ENCODE data around the gene AGPAT2.
"Not testable (repeated sequence)": the region's sequence is repeated elsewhere in the genome, so short reads cannot be mapped to it uniquely, and the experiment has no call there.

AGPAT2 gene

GRCh38 chr9:136644593-136645351 lies 42.5 kb downstream of the AGPAT2 start:
- no peak for DNase-seq

- DNase-seq, result peak; percentile 68
Measured at GRCh38 chr9:136644343-136644592, 43.0 kb downstream of the AGPAT2 start.

DNA sequence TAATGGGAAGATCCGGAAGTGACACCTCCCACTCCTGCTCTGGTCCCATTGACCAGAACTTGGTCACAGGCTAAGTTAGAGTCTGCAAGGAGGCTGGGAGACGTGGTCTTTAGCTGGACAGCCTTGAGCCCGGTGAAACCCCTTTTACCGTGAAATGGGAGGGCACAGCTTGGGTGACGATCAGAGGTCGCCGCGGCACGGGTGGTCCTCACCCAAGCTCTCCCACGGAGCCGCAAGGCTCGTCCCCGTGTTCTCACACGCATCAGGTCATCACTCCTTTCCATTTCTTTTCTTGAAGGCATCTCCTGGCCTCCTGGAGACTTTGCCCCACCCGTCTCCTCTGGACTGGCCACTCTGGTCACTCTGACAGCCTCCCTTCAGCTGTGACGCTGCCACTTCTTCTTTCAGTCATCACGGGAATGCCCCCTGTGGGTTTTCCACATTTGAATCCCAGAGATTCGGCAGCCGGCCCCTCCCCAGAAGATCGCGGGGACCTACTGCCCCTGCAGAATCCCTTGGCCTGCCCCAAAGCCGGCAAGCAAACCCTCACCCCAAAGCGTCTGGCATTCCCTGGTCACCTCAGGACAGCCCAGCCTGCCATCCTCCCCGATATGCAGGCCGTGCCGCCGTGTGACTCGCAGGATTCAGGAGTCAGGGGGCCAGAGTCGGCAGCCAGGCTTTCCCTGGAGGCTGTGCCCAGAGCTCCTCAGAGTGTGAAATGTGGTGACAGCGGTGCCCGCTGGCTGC lies 43.5 kb downstream of the AGPAT2 start:
- no peak for DNase-seq

DNA sequence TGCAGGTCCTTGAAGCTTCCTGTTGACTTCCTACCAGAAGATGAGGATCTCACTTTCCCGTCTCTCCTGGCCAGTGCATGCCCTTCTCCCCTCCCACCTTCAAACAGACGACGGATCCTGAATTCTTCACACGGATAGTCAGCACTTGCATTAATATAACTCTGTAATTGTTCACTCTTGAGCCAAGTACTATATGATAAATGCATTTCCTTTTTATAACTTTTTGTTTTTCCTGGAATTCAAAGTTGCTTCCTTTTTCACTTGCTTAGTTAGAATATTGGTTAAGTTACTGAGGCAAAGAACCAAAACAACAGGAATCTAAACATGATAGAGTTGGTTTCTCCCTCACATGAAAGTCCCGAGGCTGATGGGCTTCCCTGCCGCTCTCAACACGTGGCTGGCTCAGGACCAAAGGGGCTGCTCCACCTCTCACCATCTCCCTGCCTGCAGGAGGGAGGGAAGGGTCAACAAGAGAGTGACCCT lies 44.8 kb downstream of the AGPAT2 start:
- no peak for DNase-seq

- DNase-seq, result no peak
Measured at GRCh38 chr9:136640171-136641111, 46.8 kb downstream of the AGPAT2 start.

DNA sequence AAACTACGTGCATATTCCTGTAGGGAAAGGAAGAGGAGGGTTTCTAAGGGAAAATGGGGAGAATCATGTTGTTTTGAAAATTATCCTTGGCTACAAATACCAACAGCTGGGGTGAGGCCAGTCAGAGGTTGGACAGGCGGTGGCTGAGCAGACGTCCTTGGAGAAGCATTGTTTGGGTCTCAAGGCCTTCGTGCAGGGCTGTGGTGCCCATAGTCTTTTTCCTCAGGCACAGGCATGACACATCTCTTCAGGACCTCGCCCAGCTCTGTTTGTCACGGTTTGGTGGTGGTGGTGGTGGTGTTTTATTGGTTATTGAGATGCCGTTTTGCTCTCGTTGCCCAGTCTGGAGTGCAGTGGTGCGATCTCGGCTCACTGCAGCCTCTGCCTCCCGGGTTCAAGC lies 52.4 kb downstream of the AGPAT2 start:
- DNase-seq, result no peak

GRCh38 chr9:136632491-136633106 lies 54.7 kb downstream of the AGPAT2 start:
- not testable (repeated sequence) for DNase-seq

DNA sequence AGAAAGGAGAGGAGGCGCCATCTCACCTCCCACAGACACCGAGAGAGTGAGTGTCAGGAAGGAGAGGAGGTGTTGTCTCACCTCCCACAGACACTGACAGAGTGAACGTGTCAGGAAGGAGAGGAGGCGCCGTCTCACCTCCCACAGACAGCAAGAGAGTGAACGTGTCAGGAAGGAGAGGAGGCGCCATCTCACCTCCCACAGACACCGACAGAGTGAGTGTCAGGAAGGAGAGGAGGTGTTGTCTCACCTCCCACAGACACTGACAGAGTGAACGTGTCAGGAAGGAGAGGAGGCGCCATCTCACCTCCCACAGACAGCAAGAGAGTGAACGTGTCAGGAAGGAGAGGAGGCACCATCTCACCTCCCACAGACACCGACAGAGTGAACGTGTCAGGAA lies 55.2 kb downstream of the AGPAT2 start:
- not testable (repeated sequence) for DNase-seq

DNA sequence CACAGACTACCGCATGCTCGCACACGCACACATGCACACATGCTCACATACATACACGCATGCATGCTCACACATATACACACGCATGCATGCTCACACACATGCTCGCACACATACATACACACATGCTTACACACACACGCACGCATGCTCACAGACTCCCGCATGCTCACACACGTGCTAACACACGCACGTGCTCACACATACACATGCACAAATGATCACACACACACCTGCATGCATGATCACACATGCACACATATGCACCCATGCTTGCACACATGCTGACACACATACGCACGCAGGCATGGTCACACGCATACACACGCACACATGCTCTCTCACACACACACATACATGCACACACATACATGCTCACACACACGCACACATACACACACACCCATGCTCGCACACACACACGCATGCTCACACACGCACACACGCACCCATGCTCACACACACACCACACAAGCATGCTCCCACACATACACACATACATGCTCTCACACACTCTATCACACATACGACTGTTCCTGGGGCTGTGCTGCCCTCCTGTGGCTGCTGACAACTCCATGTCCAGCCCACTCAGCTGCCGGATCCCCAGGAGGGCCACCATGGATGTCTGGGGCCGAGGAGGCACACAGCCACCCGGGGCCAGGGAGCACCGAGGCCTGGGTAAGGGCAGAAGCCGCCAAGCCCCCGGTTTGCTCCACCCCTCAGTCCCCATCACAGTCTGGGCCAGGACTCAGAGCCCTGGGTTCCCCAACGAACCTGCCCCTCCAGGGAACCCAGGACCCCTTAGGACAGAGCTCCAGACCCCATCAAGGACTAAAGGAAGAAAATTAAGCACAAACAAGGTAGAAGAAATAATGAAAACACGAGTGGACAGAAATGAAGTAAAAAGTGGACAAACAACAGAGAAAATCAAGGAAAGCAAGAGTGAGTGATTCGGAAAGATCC lies 55.9 kb downstream of the AGPAT2 start:
- peak; percentile 74 for DNase-seq

DNA sequence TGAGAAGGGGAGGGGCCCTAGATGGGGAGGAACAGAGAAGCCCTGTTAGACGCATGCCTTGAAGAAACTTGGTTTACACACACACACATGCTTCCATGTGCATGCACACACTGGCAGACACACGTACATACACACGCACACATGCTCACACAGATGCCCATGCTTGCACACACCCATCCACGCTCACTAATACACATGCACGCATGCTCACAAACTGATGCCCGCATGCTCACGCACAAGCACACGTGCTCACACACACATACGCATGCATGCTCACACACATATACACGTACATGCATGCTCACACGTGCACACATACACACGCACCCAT lies 56.6 kb downstream of the AGPAT2 start:
- DNase-seq, result no peak

GRCh38 chr9:136629879-136630661 lies 57.2 kb downstream of the AGPAT2 start:
- peak; percentile 30 for DNase-seq

- no peak for DNase-seq
Measured at GRCh38 chr9:136629001-136629878, 58.0 kb downstream of the AGPAT2 start.

- no peak for DNase-seq
Measured at GRCh38 chr9:136628268-136628667, 59.0 kb downstream of the AGPAT2 start.

DNA sequence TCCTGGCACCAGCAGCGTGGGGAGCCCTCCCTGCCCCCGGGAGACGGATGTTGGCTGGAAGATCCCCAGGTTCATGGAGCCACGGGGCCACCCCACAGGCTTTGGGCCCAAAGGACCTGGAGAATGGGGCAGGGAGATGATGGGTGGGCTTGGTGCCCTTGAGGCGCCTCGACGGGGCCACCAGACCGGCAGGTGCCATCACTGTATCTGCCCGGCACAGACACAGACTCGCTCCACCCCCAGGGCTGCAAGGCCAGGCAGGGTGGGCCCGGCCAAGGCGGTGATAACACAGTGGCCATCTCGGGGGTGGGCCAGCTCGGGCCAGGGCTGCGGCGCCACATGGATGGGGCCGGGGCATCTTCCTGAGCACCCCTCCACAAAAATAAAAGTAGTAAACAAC lies 59.6 kb downstream of the AGPAT2 start:
- DNase-seq, result no peak

- no peak for DNase-seq
Measured at GRCh38 chr9:136626740-136627642, 60.3 kb downstream of the AGPAT2 start.

DNA sequence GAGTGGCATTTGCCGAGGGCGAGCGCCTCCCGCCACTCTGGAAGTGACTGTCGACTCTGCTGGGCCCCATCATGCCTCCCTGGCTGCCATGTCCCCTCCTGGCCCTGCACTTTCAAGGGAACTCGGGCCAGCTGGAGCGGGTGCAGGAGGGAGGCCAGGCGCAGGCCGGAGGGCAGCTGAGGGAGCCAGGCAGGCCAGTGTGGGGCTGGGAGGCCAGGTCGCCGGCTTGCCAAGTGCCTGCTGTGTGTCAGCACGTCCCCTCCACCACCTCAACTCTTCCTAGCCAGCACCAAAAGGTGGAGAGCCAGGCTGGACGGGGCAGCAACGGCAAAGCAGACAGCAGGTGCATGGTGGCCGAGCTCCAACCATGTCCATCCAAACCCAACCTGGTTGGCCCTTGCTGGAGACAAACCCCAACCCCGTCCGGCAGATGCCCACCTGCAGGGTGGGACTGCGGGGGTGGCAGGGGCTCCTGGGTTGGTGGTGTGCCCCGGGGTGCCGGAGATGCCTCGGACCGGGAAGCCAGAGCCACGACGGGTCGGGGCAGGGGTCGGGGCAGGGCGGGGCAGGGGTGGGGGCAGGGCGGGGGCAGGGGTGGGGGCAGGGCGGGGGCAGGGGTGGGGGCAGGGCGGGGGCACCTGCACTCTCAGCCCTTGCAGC lies 61.1 kb downstream of the AGPAT2 start:
- DNase-seq, result no peak

DNA sequence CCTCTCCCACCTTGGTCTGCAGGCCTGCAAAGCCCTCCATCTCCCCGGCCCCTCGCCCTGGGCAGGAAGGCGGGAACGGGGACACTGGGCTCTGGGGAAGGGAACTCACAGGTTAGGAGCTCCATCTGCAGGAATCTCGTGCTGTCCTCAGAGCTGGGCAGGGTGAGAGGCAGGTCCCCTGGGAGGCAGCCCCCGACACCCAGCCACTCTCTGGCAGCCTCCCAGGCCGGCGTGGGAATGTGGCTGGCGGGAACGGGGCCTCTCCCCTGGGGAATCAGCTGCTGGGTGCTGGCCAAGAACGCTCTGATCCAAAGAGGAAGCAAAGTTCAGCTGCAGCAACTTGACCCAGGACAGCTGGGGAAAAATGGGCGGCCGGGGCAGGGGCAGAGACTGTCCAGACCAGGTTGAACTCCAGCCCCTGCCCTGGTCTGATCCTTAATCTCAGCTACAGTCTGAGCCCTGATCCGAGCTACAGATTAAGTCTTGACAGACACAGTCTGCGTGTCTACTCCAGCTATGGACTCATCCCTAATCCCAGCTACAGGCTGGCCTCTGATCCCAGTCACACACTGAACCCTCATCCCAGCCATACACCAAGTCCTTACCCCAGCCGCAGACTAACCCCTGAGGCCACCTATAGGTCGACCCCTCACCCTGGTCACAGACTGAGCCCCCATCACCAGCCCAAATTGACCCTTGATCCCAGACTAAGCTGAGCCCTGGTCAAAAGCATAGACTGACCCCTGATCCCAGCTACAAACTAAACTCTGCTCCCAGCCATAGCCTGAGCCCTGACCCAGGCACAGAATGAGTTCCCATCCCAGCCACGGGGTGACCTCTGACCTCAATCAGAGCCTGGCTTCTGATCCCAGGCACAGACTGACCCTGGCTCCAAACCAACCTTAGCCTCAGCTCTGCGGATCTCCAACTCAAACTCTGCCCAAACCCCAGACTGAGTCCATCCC lies 61.9 kb downstream of the AGPAT2 start:
- peak; percentile 66 for DNase-seq

All from fibroblast of skin of back (primary cell).